Loucy (cell line): ENCODE results near the gene SCN8A.

Source experiments
- H2AFZ ChIP-seq: fragments of 200-600 bp; sonication (generic); 2 replicates; pipeline ENCODE4 v1.6.0; 2016; ENCODE audit warnings: antibody characterized with exemption, mild to moderate bottlenecking, low read length, moderate library complexity
- H3F3A ChIP-seq: fragments of 200-600 bp; 2 replicates; pipeline ENCODE4 v1.6.0; 2016; ENCODE audit warnings: antibody characterized with exemption, low read depth, mild to moderate bottlenecking
- H3K27me3 ChIP-seq: fragments of 200-600 bp; sonication (generic); 2 replicates; pipeline ENCODE4 v1.6.1; 2014; ENCODE audit warnings: low read length, mild to moderate bottlenecking; ENCODE audit not compliant: insufficient read depth, poor library complexity, severe bottlenecking
- H3K36me3 ChIP-seq: fragments of 200-600 bp; sonication (generic); 2 replicates; pipeline ENCODE4 v1.6.1; 2016; ENCODE audit warnings: low read length; ENCODE audit not compliant: insufficient read depth
- H3K4me1 ChIP-seq: fragments of 200-600 bp; sonication (generic); 2 replicates; pipeline ENCODE4 v1.5.1; 2014; ENCODE audit warnings: low read length, mild to moderate bottlenecking; ENCODE audit not compliant: insufficient read depth, poor library complexity, severe bottlenecking
- H3K4me2 ChIP-seq: fragments of 200-600 bp; sonication (generic); 2 replicates; pipeline ENCODE4 v1.6.0; 2014; ENCODE audit warnings: antibody characterized with exemption, low read length, low read depth, mild to moderate bottlenecking; ENCODE audit not compliant: poor library complexity, severe bottlenecking
- H3K4me3 ChIP-seq: fragments of 200-600 bp; sonication (generic); 2 replicates; pipeline ENCODE4 v1.5.1; 2014; ENCODE audit warnings: low read length, mild to moderate bottlenecking, mixed read lengths; ENCODE audit not compliant: poor library complexity, severe bottlenecking
- H3K79me2 ChIP-seq: fragments of 200-600 bp; sonication (generic); 2 replicates; pipeline ENCODE4 v1.6.1; 2014; ENCODE audit warnings: low read length; ENCODE audit not compliant: insufficient read depth
- H3K9ac ChIP-seq: fragments of 200-600 bp; sonication (generic); 2 replicates; pipeline ENCODE4 v1.6.0; 2014; ENCODE audit warnings: mild to moderate bottlenecking, low read depth, low read length, moderate library complexity; ENCODE audit not compliant: poor library complexity, severe bottlenecking
- H3K9me2 ChIP-seq: fragments of 200-600 bp; sonication (generic); replicated peaks from 2 replicates; pipeline ENCODE4 v1.6.1; 2016; ENCODE audit warnings: low read depth, low read length, mixed read lengths
- H3K9me3 ChIP-seq: fragments of 200-600 bp; sonication (generic); 2 replicates; pipeline ENCODE4 v1.6.1; 2014; ENCODE audit warnings: mild to moderate bottlenecking, antibody characterized with exemption, low read length, low read depth; ENCODE audit not compliant: insufficient read depth
- H4K20me1 ChIP-seq: fragments of 200-600 bp; sonication (generic); 2 replicates; pipeline ENCODE4 v1.6.0; 2014; ENCODE audit warnings: antibody characterized with exemption, low read length, mild to moderate bottlenecking; ENCODE audit not compliant: insufficient read depth, poor library complexity, severe bottlenecking
- CTCF ChIP-seq: fragments of 200-600 bp; sonication (generic); conservative IDR thresholded peaks from 2 replicates; pipeline ENCODE4 v1.5.1; 2014; ENCODE audit warnings: mild to moderate bottlenecking, antibody characterized with exemption, low read length
- EZH2phosphoT487 ChIP-seq: fragments of 200-600 bp; IDR thresholded peaks from 2 replicates; pipeline ENCODE4 v1.6.1; 2018; ENCODE audit warnings: antibody characterized with exemption, mild to moderate bottlenecking, moderate library complexity, borderline replicate concordance

SCN8A gene

GRCh38 chr12:51726161-51726560 lies 135.1 kb downstream of the SCN8A start:
- no peak overlapping the region for H3K4me3 ChIP-seq
- H4K20me1 ChIP-seq, result no peaks in the 10 kb centered on the region
- no peak overlapping the region for H2AFZ ChIP-seq
- H3K9ac ChIP-seq, result no peak overlapping the region
- no peak for TF ChIP-seq EZH2phosphoT487
- no peak for TF ChIP-seq CTCF
- no peak overlapping the region for H3K4me2 ChIP-seq
- H3K79me2 ChIP-seq, result no peaks in the 10 kb centered on the region
- no peaks in the 10 kb centered on the region for H3K9me3 ChIP-seq
- no peaks in the 10 kb centered on the region for H3K36me3 ChIP-seq
- no peaks in the 10 kb centered on the region for H3K27me3 ChIP-seq
- H3F3A ChIP-seq, result no peaks in the 10 kb centered on the region
- no peaks in the 10 kb centered on the region for H3K4me1 ChIP-seq
- no peaks in the 10 kb centered on the region for H3K9me2 ChIP-seq

GRCh38 chr12:51726931-51727330 lies 135.9 kb downstream of the SCN8A start:
- Histone ChIP-seq H2AFZ (no peak overlapping the region), H3K9ac (no peak overlapping the region), H3K36me3 (no peaks in the 10 kb centered on the region), H3K4me3 (no peak overlapping the region), H3K4me1 (no peaks in the 10 kb centered on the region), H3K4me2 (no peak overlapping the region), H3K27me3 (no peaks in the 10 kb centered on the region), H3K9me3 (no peaks in the 10 kb centered on the region), H3F3A (no peaks in the 10 kb centered on the region), H4K20me1 (no peaks in the 10 kb centered on the region), H3K79me2 (no peaks in the 10 kb centered on the region), H3K9me2 (no peaks in the 10 kb centered on the region)
- TF ChIP-seq CTCF (no peak), EZH2phosphoT487 (no peak)

GRCh38 chr12:51729331-51729730 lies 138.3 kb downstream of the SCN8A start:
- H3K36me3 ChIP-seq, result no peaks in the 10 kb centered on the region
- H3F3A ChIP-seq, result no peaks in the 10 kb centered on the region
- H3K9me2 ChIP-seq, result no peaks in the 10 kb centered on the region
- H2AFZ ChIP-seq, result no peak overlapping the region
- TF ChIP-seq EZH2phosphoT487 (no peak), CTCF (no peak)
- no peak overlapping the region for H3K9ac ChIP-seq
- H3K4me2 ChIP-seq, result no peak overlapping the region
- H3K9me3 ChIP-seq, result no peaks in the 10 kb centered on the region
- H3K79me2 ChIP-seq, result no peaks in the 10 kb centered on the region
- H3K4me1 ChIP-seq, result no peaks in the 10 kb centered on the region
- no peaks in the 10 kb centered on the region for H4K20me1 ChIP-seq
- H3K4me3 ChIP-seq, result no peak overlapping the region
- H3K27me3 ChIP-seq, result no peaks in the 10 kb centered on the region
